Measurements from ENCODE around the gene GNAI2. TPM values are rescaled to one million over a fixed set of nuclear protein-coding genes. Genes with fewer than 3 reads are reported as not detected.
A peak's percentile ranks its signal among the peaks of the same experiment; 100 is the strongest.
"Not testable (repeated sequence)": the region's sequence is repeated elsewhere in the genome, so short reads cannot be mapped to it uniquely, and the experiment has no call there.

The GNAI2 gene
- total and polyA plus RNA-seq, 8 donors = 26.9 to 104 (median 51.9) TPM

- peaks cover 0 to 7% (median 4%) of the 10 kb centered on the region in 3 donors for H3K4me1 ChIP-seq
- no peaks in the 10 kb centered on the region for H3K36me3 ChIP-seq
- DNase-seq = peak; percentile 94 to 98 (median 95)
- no peak for FAIRE-seq
- no peaks in the 10 kb centered on the region for H3K27me3 ChIP-seq
- WGBS, 2 donors = 0 to 1% methylated on average over 40 to 51 of the region's 51 CpGs
- ATAC-seq = peak; percentile 88 to 92 (median 91)
- no peaks in the 10 kb centered on the region for H3K9me3 ChIP-seq
- TF ChIP-seq CTCF (IDR thresholded peaks at IDR 0.05) = peak; percentile 78 to 93 (median 87)
- H3K27ac ChIP-seq = peak overlapping the region; percentile 68 to 84 (median 84)
- H3K4me3 ChIP-seq = peak overlapping the region; percentile 43 to 65 (median 52)
- intact Hi-C loops (cut with DNase I) = loop anchor here in 2 of 3 donors (2.0 to 5.0 kb wide), 2 partner anchors 33 to 45 kb away; no protein-coding TSS in a partner anchor
Measured at GRCh38 chr3:50227390-50228183, 8.4 kb upstream of the GNAI2 start.

GRCh38 chr3:50228184-50228763, 7.7 kb upstream of the GNAI2 start:
- H3K36me3 ChIP-seq, H3K27me3 ChIP-seq, H3K9me3 ChIP-seq, H3K4me1 ChIP-seq, DNase-seq, ATAC-seq, FAIRE-seq: not testable (repeated sequence)
- intact Hi-C loops (cut with DNase I) = loop anchor here in 2 of 3 donors (5.0 kb wide), 1 partner anchor 44 kb away; no protein-coding TSS in a partner anchor
- peak overlapping the region; percentile 43 to 65 (median 52) for H3K4me3 ChIP-seq
- WGBS, 2 donors = 45% methylated on average over 14 to 15 of the region's 15 CpGs
- H3K27ac ChIP-seq = peak overlapping the region; percentile 68 to 84 (median 84)

- H3K36me3 ChIP-seq = no peaks in the 10 kb centered on the region
- peaks cover 0 to 7% (median 4%) of the 10 kb centered on the region in 3 donors for H3K4me1 ChIP-seq
- DNase-seq = peak in 1 of 6 donors; percentile 43
- H3K4me3 ChIP-seq = no peak overlapping the region
- no peaks in the 10 kb centered on the region for H3K9me3 ChIP-seq
- no peaks in the 10 kb centered on the region for H3K27me3 ChIP-seq
- no peak for TF ChIP-seq CTCF (IDR thresholded peaks at IDR 0.05)
- no peak for ATAC-seq
- H3K27ac ChIP-seq = peak overlapping the region in 3 of 4 donors; percentile 16 to 50 (median 34)
- intact Hi-C loops (cut with DNase I) = loop anchor here in 2 of 3 donors (5.0 kb wide), 1 partner anchor 43 kb away; no protein-coding TSS in a partner anchor
- WGBS, 2 donors = 86 to 91% methylated on average over 3 of the region's 3 CpGs
- FAIRE-seq = no peak
Measured at GRCh38 chr3:50229490-50229889, 6.5 kb upstream of the GNAI2 start.

GRCh38 chr3:50230104-50230793, 5.8 kb upstream of the GNAI2 start:
- H3K4me3 ChIP-seq = no peak overlapping the region
- no peaks in the 10 kb centered on the region for H3K9me3 ChIP-seq
- H3K36me3 ChIP-seq = no peaks in the 10 kb centered on the region
- FAIRE-seq = no peak
- peak in 1 of 6 donors; percentile 54 for DNase-seq
- intact Hi-C loops (cut with DNase I) = no loop called here
- TF ChIP-seq CTCF (IDR thresholded peaks at IDR 0.05) = no peak
- peaks cover 0 to 7% (median 4%) of the 10 kb centered on the region in 3 donors for H3K4me1 ChIP-seq
- peak overlapping the region in 3 of 4 donors; percentile 16 to 50 (median 34) for H3K27ac ChIP-seq
- H3K27me3 ChIP-seq = no peaks in the 10 kb centered on the region
- WGBS, 2 donors = 85 to 91% methylated on average over 8 of the region's 8 CpGs
- no peak for ATAC-seq

GRCh38 chr3:50230794-50231125, 5.2 kb upstream of the GNAI2 start:
- Histone ChIP-seq H3K9me3 (no peaks in the 10 kb centered on the region), H3K36me3 (no peaks in the 10 kb centered on the region), H3K4me3 (no peak overlapping the region), H3K27ac (no peak overlapping the region), H3K4me1 (peaks cover 0 to 7% (median 4%) of the 10 kb centered on the region in 3 donors), H3K27me3 (no peaks in the 10 kb centered on the region)
- no peak for TF ChIP-seq CTCF (IDR thresholded peaks at IDR 0.05)
- WGBS, 2 donors = 84 to 90% methylated on average over 4 of the region's 4 CpGs
- FAIRE-seq (no peak), ATAC-seq (no peak), DNase-seq (no peak)
- intact Hi-C loops (cut with DNase I) = no loop called here

All from pancreas (tissue), 10 donors.